ENCODE measurements around the gene RAB5B.

- TF ChIP-seq CTCF (IDR thresholded peaks at IDR 0.05) (peak; percentile 78 to 88 (median 84)), POLR2A (IDR thresholded peaks at IDR 0.05) (no peak)
Measured at GRCh38 chr12:55996201-55996714, 22.4 kb downstream of the RAB5B start.
